H1 (cell line): Measurements from ENCODE around the gene ENO2. TPM values are rescaled to one million over a fixed set of nuclear protein-coding genes. Genes with fewer than 3 reads are reported as not detected.
A peak's percentile ranks its signal among the peaks of the same experiment; 100 is the strongest.

ENCODE experiments used
- microRNA counts: library from miRNA; unstranded; fragments of <30 nt; microRNA quantifications from one replicate; lab custom pipeline; 2015
- microRNA-seq, 2 experiments: library from miRNA; unstranded; fragments of <30 nt; microRNA quantifications; one replicate each; pipeline versions ENCODE4 to v1.2.0, GENCODE V29; 2016 to 2020; ENCODE audit warnings: borderline microRNAs expressed in 2 of 2, borderline number of aligned reads in 2 of 2, borderline replicate concordance in 1 of 2
- polyA plus RNA-seq, 7 experiments: library from polyadenylated mRNA; depleted of rRNA in 3 of 7; stranded (reverse) in 5 of 7; unstranded in 2 of 7; fragments of >200 nt in 5 of 7; fragments of 200-250 nt in 2 of 7; gene quantifications; 1 replicate in 5 of 7; 2 replicates in 1 of 7; 4 replicates in 1 of 7; pipeline versions ENCODE4 v1.2.1 to v1.2.3, GENCODE V29; 2011 to 2013; ENCODE audit warnings: missing spikeins in 2 of 7, mixed read lengths in 2 of 7
- small RNA-seq: library from polyadenylated mRNA; stranded (forward); fragments of <200 nt; extraction: miRNeasy Mini kit (QIAGEN cat#:217004); gene quantifications from one replicate; pipeline ENCODE3, GENCODE V24; 2013; ENCODE audit not compliant: insufficient read depth
- total RNA-seq: library from RNA; stranded (reverse); fragmentation: NEBNext Ultra II Directional; extraction: Animal tissue kit (Norgen Biotek cat#: 25700); gene quantifications from 2 replicates; pipeline ENCODE4 v1.2.1, GENCODE V29; 2021

Gene ENO2
- total and polyA plus RNA-seq, 2 of the 8 experiments (the other 6 are each of a cell fraction or from before 2014, with no cell fraction given): 92.4 to 102 TPM

MicroRNAs within 50 kb of the gene (microRNA counts, 767-probe panel; counts per million panel counts)
- microRNA hsa-miR-141-3p (lab: Ali Mortazavi, UCI) (879 counts per million, percentile 95 among the panel's probes with 10 or more counts), microRNA hsa-miR-200c-3p (lab: Ali Mortazavi, UCI) (9,609 counts per million, percentile 98 among the panel's probes with 10 or more counts)

Small RNA genes lying within 50 kb of the gene (microRNA-seq; reads per million reads assigned to microRNA genes)
- 134 to 362 reads per million in 2 experiments for gene MIR141
- 3,930 to 3,993 reads per million in 2 experiments for gene MIR200C

Small RNA genes lying within 50 kb of the gene (small RNA-seq; reads per million reads assigned to genes)
- 1,261 reads per million, percentile 99 among the genes with 10 or more reads in this experiment for gene MIR141
- gene MIR200C: 929 reads per million, percentile 99 among the genes with 10 or more reads in this experiment
- gene RNU7-1: not detected
- gene SCARNA12: 48.2 reads per million, percentile 96 among the genes with 10 or more reads in this experiment

Other genes starting within 250 kb of the ENO2 start
- gene ZNF384, start 225.2 kb upstream of the ENO2 start, total RNA-seq: 59.6 and 60.1 TPM in 2 replicates
- 59.0 and 75.1 TPM in 2 replicates for gene ZNF384, start 225.2 kb upstream of the ENO2 start, polyA plus RNA-seq (2011; rRNA removed)
- gene PIANP, start 213.8 kb upstream of the ENO2 start, total RNA-seq: 9.8 and 15.3 TPM in 2 replicates
- 6.3 and 13.3 TPM in 2 replicates for gene PIANP, start 213.8 kb upstream of the ENO2 start, polyA plus RNA-seq (2011; rRNA removed)
- gene COPS7A, start 190.5 kb upstream of the ENO2 start, total RNA-seq: 43.3 and 44.5 TPM in 2 replicates
- 95.9 and 98.4 TPM in 2 replicates for gene COPS7A, start 190.5 kb upstream of the ENO2 start, polyA plus RNA-seq (2011; rRNA removed)
- gene MLF2, start 161.4 kb upstream of the ENO2 start, total RNA-seq: 229 and 232 TPM in 2 replicates
- 401 and 443 TPM in 2 replicates for gene MLF2, start 161.4 kb upstream of the ENO2 start, polyA plus RNA-seq (2011; rRNA removed)
- gene PTMS, start 148.2 kb upstream of the ENO2 start, total RNA-seq: 444 and 486 TPM in 2 replicates
- gene PTMS, start 148.2 kb upstream of the ENO2 start, polyA plus RNA-seq (2011; rRNA removed): 553 and 999 TPM in 2 replicates
- 2.8 and 3.1 TPM in 2 replicates for gene LAG3, start 142.1 kb upstream of the ENO2 start, total RNA-seq
- gene LAG3, start 142.1 kb upstream of the ENO2 start, polyA plus RNA-seq (2011; rRNA removed): 1.1 and 2.5 TPM in 2 replicates
- 3.2 and 3.4 TPM in 2 replicates for gene CD4, start 125.1 kb upstream of the ENO2 start, total RNA-seq
- gene CD4, start 125.1 kb upstream of the ENO2 start, polyA plus RNA-seq (2011; rRNA removed): 5.1 and 5.6 TPM in 2 replicates
- gene GPR162, start 92.8 kb upstream of the ENO2 start, total RNA-seq: 8.6 and 8.8 TPM in 2 replicates
- gene GPR162, start 92.8 kb upstream of the ENO2 start, polyA plus RNA-seq (2011; rRNA removed): 7.3 and 9.5 TPM in 2 replicates
- 42.4 and 43.5 TPM in 2 replicates for gene P3H3, start 86.2 kb upstream of the ENO2 start, total RNA-seq
- 22.9 and 40.9 TPM in 2 replicates for gene P3H3, start 86.2 kb upstream of the ENO2 start, polyA plus RNA-seq (2011; rRNA removed)
- gene GNB3, start 73.7 kb upstream of the ENO2 start, total RNA-seq: 9.0 and 9.9 TPM in 2 replicates
- gene GNB3, start 73.7 kb upstream of the ENO2 start, polyA plus RNA-seq (2011; rRNA removed): 9.9 and 13.9 TPM in 2 replicates
- gene CDCA3, start 63.3 kb upstream of the ENO2 start, total RNA-seq: 47.4 and 47.7 TPM in 2 replicates
- 71.2 and 77.0 TPM in 2 replicates for gene CDCA3, start 63.3 kb upstream of the ENO2 start, polyA plus RNA-seq (2011; rRNA removed)
- 148 and 159 TPM in 2 replicates for gene USP5, start 62.4 kb upstream of the ENO2 start, total RNA-seq
- gene USP5, start 62.4 kb upstream of the ENO2 start, polyA plus RNA-seq (2011; rRNA removed): 66.5 and 83.9 TPM in 2 replicates
- 902 and 910 TPM in 2 replicates for gene TPI1, start 47.0 kb upstream of the ENO2 start, total RNA-seq
- gene TPI1, start 47.0 kb upstream of the ENO2 start, polyA plus RNA-seq (2011; rRNA removed): 2,591 and 3,018 TPM in 2 replicates
- gene SPSB2, start 41.3 kb upstream of the ENO2 start, total RNA-seq: 13.0 and 13.9 TPM in 2 replicates
- 23.2 and 31.6 TPM in 2 replicates for gene SPSB2, start 41.3 kb upstream of the ENO2 start, polyA plus RNA-seq (2011; rRNA removed)
- gene LRRC23, start 9.8 kb upstream of the ENO2 start, total RNA-seq: 2.5 and 2.9 TPM in 2 replicates
- 3.5 and 3.6 TPM in 2 replicates for gene LRRC23, start 9.8 kb upstream of the ENO2 start, polyA plus RNA-seq (2011; rRNA removed)
- gene ATN1, start 13.4 kb downstream of the ENO2 start, total RNA-seq: 69.6 and 73.4 TPM in 2 replicates
- 20.6 and 43.0 TPM in 2 replicates for gene ATN1, start 13.4 kb downstream of the ENO2 start, polyA plus RNA-seq (2011; rRNA removed)
- gene RNU7-1, start 29.2 kb downstream of the ENO2 start, total RNA-seq: not detected in 2 replicates
- not detected in 2 replicates for gene RNU7-1, start 29.2 kb downstream of the ENO2 start, polyA plus RNA-seq (2011; rRNA removed)
- gene C12orf57, start 29.4 kb downstream of the ENO2 start, total RNA-seq: 174 and 185 TPM in 2 replicates
- 993 and 1,124 TPM in 2 replicates for gene C12orf57, start 29.4 kb downstream of the ENO2 start, polyA plus RNA-seq (2011; rRNA removed)
- 25.7 and 28.4 TPM in 2 replicates for gene PTPN6, start 36.8 kb downstream of the ENO2 start, total RNA-seq
- gene PTPN6, start 36.8 kb downstream of the ENO2 start, polyA plus RNA-seq (2011; rRNA removed): 16.3 and 22.6 TPM in 2 replicates
- 360 and 368 TPM in 2 replicates for gene PHB2, start 56.1 kb downstream of the ENO2 start, total RNA-seq
- 579 and 626 TPM in 2 replicates for gene PHB2, start 56.1 kb downstream of the ENO2 start, polyA plus RNA-seq (2011; rRNA removed)
- gene EMG1, start 56.3 kb downstream of the ENO2 start, total RNA-seq: 82.9 and 84.2 TPM in 2 replicates
- gene EMG1, start 56.3 kb downstream of the ENO2 start, polyA plus RNA-seq (2011; rRNA removed): 54.3 and 64.3 TPM in 2 replicates
- gene LPCAT3, start 103.9 kb downstream of the ENO2 start, total RNA-seq: 55.2 and 55.8 TPM in 2 replicates
- gene LPCAT3, start 103.9 kb downstream of the ENO2 start, polyA plus RNA-seq (2011; rRNA removed): 69.5 and 70.4 TPM in 2 replicates
- 5.0 and 7.3 TPM in 2 replicates for gene C1S, start 146.1 kb downstream of the ENO2 start, total RNA-seq
- gene C1S, start 146.1 kb downstream of the ENO2 start, polyA plus RNA-seq (2011; rRNA removed): 3.5 and 4.4 TPM in 2 replicates
- gene C1R, start 177.9 kb downstream of the ENO2 start, total RNA-seq: 6.9 and 7.7 TPM in 2 replicates
- gene C1R, start 177.9 kb downstream of the ENO2 start, polyA plus RNA-seq (2011; rRNA removed): 16.3 and 19.3 TPM in 2 replicates
- gene C1RL, start 194.6 kb downstream of the ENO2 start, total RNA-seq: 11.4 and 14.7 TPM in 2 replicates
- gene C1RL, start 194.6 kb downstream of the ENO2 start, polyA plus RNA-seq (2011; rRNA removed): 15.5 and 16.7 TPM in 2 replicates
- gene RBP5, start 214.3 kb downstream of the ENO2 start, total RNA-seq: 0.67 and 1.9 TPM in 2 replicates
- gene RBP5, start 214.3 kb downstream of the ENO2 start, polyA plus RNA-seq (2011; rRNA removed): 1.1 and 1.2 TPM in 2 replicates
- gene CLSTN3, start 215.8 kb downstream of the ENO2 start, total RNA-seq: 19.9 and 20.4 TPM in 2 replicates
- 26.3 and 43.9 TPM in 2 replicates for gene CLSTN3, start 215.8 kb downstream of the ENO2 start, polyA plus RNA-seq (2011; rRNA removed)